Spleen (tissue), 11 donors: Measurements from ENCODE around the gene ATXN1. TPM values are rescaled to one million over a fixed set of nuclear protein-coding genes. Genes with fewer than 3 reads are reported as not detected.
A peak's percentile ranks its signal among the peaks of the same experiment; 100 is the strongest.

ENCODE experiments used
- DNase-seq: peaks from one replicate; pipeline ENCODE4 v3.0.0-alpha.2; 2020
- H3K27ac ChIP-seq, 8 donors: fragments of 200-600 bp; sonication (generic) in 7 of 8; 1 replicate in 4 of 8; 2 replicates in 4 of 8; pipeline versions ENCODE4 v1.5.0 to v1.8.0; 2016 to 2021; ENCODE audit warnings: inconsistent platforms in 4 of 8, mild to moderate bottlenecking in 4 of 8, moderate library complexity in 1 of 8
- H3K27me3 ChIP-seq, 7 donors: fragments of 200-600 bp; sonication (generic) in 6 of 7; replicated peaks in 1 of 7; 1 replicate in 4 of 7; 2 replicates in 3 of 7; pipeline versions ENCODE4 v1.5.0 to v1.8.0; 2016 to 2021; ENCODE audit warnings: inconsistent platforms in 3 of 7, mild to moderate bottlenecking in 1 of 7
- H3K36me3 ChIP-seq, 6 donors: fragments of 200-600 bp; sonication (generic) in 5 of 6; 1 replicate in 4 of 6; 2 replicates in 2 of 6; pipeline versions ENCODE4 v1.5.0 to v1.8.0; 2016 to 2021; ENCODE audit warnings: inconsistent platforms in 2 of 6
- H3K4me1 ChIP-seq, 6 donors: fragments of 200-600 bp; sonication (generic) in 5 of 6; 1 replicate in 3 of 6; 2 replicates in 3 of 6; pipeline versions ENCODE4 v1.5.0 to v1.8.0; 2016 to 2021; ENCODE audit warnings: inconsistent platforms in 3 of 6
- H3K4me3 ChIP-seq, 8 donors: fragments of 200-600 bp; sonication (generic) in 7 of 8; 1 replicate in 4 of 8; 2 replicates in 4 of 8; pipeline versions ENCODE4 v1.5.0 to v1.8.0; 2016 to 2021; ENCODE audit warnings: inconsistent platforms in 4 of 8, mild to moderate bottlenecking in 4 of 8, moderate library complexity in 2 of 8
- H3K9me3 ChIP-seq, 8 donors: fragments of 200-600 bp; sonication (generic) in 7 of 8; 1 replicate in 4 of 8; 2 replicates in 4 of 8; pipeline versions ENCODE4 v1.5.0 to v1.8.0; 2016 to 2021; ENCODE audit warnings: inconsistent platforms in 4 of 8
- POLR2A ChIP-seq, 3 donors: fragments of 450-650 bp; IDR thresholded peaks; one replicate each; pipeline ENCODE4 v1.5.1; 2017; ENCODE audit warnings: antibody characterized with exemption in 3 of 3, mild to moderate bottlenecking in 1 of 3
- POLR2AphosphoS5 ChIP-seq, 3 donors: sonication (generic); formaldehyde crosslinking; IDR thresholded peaks; one replicate each; pipeline ENCODE4 v1.5.1; 2017; ENCODE audit warnings: antibody characterized with exemption in 3 of 3
- WGBS, 5 donors: extraction: QIAGEN DNeasy Blood & Tissue Kit in 3 of 5; methylation state at CpG; one replicate each; pipeline versions ENCODE4 v1.1.5 to v1.1.7; 2013 to 2018; 5-methylcytosine and 5-hydroxymethylcytosine counted together
- intact Hi-C: fragments of 100-400 bp; cut with DNase I; formaldehyde crosslinking; loops from one replicate; pipeline ENCODE4 v1.15.0; 2023; ENCODE audit warnings: low total_unique reads
- polyA plus RNA-seq, 3 donors: library from polyadenylated mRNA; stranded (reverse); fragments of 200-250 nt; gene quantifications; one replicate each; pipeline ENCODE4 v1.2.1, GENCODE V29; 2013
- total RNA-seq, 7 donors: library from RNA; depleted of rRNA in 3 of 7; stranded (reverse); fragments of >200 nt in 3 of 7; fragmentation: NEBNext Ultra II Directional in 4 of 7; extraction: Animal tissue kit (Norgen Biotek cat#: 25700) in 4 of 7; gene quantifications; one replicate each; pipeline versions ENCODE4 v1.1.0 to v1.2.1, GENCODE V29; 2016 to 2021
- TF ChIP-seq, protein P1 (sequence below), 11 experiments: fragments of 200-600 bp in 7 of 11; fragments of 450-650 bp in 4 of 11; sonication (generic) in 4 of 11; IDR thresholded peaks in 8 of 11; conservative IDR thresholded peaks in 3 of 11; 1 replicate in 7 of 11; 2 replicates in 4 of 11; pipeline versions ENCODE4 v1.4.0 to v1.8.0; 2016 to 2021; ENCODE audit warnings: antibody characterized with exemption in 11 of 11, inconsistent platforms in 4 of 11, mild to moderate bottlenecking in 1 of 11
- donor health status: healthy with polysubstance abuse.
- donor health status: DM: no; HTN: no; CAD: no; lungs with moderate emphysema.
- donor health status: DM: no; HTN: no; CAD: no.
- donor health status: Bipolar disorder and iron deficiency.
- donor health status: healthy.
- donor health status: DM: no; HTN: no; CAD: no.
- donor health status: DM: yes; HTN: yes; CAD: no.

ATXN1 gene
- total and polyA plus RNA-seq, 10 donors, result 3.5 to 123 (median 73.9) TPM

DNA sequence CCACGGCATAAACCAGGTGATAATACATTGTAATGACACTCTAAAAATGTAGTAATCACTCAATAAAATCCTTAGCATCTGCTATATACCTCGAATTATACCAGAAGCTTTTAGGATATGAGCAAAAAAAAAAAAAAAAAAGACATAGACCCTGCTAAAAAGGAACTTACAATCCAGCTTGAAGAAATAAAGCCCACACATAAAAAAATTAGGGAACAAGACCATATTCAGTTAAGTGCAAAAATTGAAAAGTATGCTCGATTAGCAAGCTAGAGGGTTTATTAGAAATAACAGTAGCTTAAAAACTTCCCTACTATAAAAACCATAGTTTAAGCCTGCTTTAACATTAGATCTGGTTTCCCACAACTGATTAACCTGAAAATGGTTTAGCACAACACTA, 387.2 kb downstream of the ATXN1 start:
- H3K27ac ChIP-seq, result peak overlapping the region in 1 of 8 donors; percentile 19
- H3K36me3 ChIP-seq, result no peaks in the 10 kb centered on the region
- H3K9me3 ChIP-seq, result no peaks in the 10 kb centered on the region
- TF ChIP-seq POLR2AphosphoS5 (IDR thresholded peaks at IDR 0.05), result no peak
- TF ChIP-seq POLR2A (IDR thresholded peaks at IDR 0.05), result no peak
- TF ChIP-seq, protein P1, sequence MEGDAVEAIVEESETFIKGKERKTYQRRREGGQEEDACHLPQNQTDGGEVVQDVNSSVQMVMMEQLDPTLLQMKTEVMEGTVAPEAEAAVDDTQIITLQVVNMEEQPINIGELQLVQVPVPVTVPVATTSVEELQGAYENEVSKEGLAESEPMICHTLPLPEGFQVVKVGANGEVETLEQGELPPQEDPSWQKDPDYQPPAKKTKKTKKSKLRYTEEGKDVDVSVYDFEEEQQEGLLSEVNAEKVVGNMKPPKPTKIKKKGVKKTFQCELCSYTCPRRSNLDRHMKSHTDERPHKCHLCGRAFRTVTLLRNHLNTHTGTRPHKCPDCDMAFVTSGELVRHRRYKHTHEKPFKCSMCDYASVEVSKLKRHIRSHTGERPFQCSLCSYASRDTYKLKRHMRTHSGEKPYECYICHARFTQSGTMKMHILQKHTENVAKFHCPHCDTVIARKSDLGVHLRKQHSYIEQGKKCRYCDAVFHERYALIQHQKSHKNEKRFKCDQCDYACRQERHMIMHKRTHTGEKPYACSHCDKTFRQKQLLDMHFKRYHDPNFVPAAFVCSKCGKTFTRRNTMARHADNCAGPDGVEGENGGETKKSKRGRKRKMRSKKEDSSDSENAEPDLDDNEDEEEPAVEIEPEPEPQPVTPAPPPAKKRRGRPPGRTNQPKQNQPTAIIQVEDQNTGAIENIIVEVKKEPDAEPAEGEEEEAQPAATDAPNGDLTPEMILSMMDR (IDR thresholded peaks at IDR 0.05 in 8 of 11, conservative IDR thresholded peaks at IDR 0.05 in 3 of 11), result no peak
- no peak for DNase-seq
- WGBS, 5 donors, result 55 to 89% (median 72%) methylated on average over 3 of the region's 3 CpGs
- no peaks in the 10 kb centered on the region for H3K27me3 ChIP-seq
- no peak overlapping the region for H3K4me3 ChIP-seq
- intact Hi-C loops, result no loop called here
- H3K4me1 ChIP-seq, result peaks cover 0 to 43% (median 28%) of the 10 kb centered on the region in 6 donors

GRCh38 chr6:16372029-16372776, 389.1 kb downstream of the ATXN1 start:
- Histone ChIP-seq H3K36me3 (no peaks in the 10 kb centered on the region), H3K9me3 (no peaks in the 10 kb centered on the region), H3K27me3 (no peaks in the 10 kb centered on the region), H3K4me3 (no peak overlapping the region), H3K27ac (peak overlapping the region in 1 of 8 donors; percentile 12), H3K4me1 (peaks cover 0 to 47% (median 29%) of the 10 kb centered on the region in 6 donors)
- no peak for DNase-seq
- WGBS, 5 donors, result 83 to 100% (median 92%) methylated on average over 1 of the region's 1 CpG
- intact Hi-C loops, result no loop called here
- TF ChIP-seq POLR2AphosphoS5 (IDR thresholded peaks at IDR 0.05), result no peak
- TF ChIP-seq, protein P1 (IDR thresholded peaks at IDR 0.05 in 8 of 11, conservative IDR thresholded peaks at IDR 0.05 in 3 of 11), result no peak
- no peak for TF ChIP-seq POLR2A (IDR thresholded peaks at IDR 0.05)

DNA sequence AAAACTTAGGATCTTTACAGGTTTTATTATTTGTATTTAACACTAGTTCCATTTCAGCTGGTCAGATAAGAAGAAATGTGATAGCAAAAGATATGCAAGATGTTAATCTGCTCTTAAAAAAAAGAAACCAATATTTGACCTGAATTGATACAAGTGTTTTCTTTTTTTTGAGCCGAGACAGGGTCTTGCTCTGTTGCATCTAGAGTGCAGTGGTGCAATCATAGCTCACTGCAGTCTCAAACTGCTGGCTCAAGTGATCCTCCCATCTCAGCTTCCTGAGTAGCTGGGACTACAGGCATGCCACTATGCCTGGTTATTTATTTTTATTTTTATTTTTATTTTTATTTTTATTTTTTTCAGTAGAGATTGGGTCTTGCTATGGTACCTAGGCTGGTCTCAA, 389.9 kb downstream of the ATXN1 start:
- H3K27me3 ChIP-seq, result no peaks in the 10 kb centered on the region
- no peaks in the 10 kb centered on the region for H3K36me3 ChIP-seq
- H3K4me1 ChIP-seq, result peaks cover 0 to 52% (median 29%) of the 10 kb centered on the region in 6 donors
- H3K27ac ChIP-seq, result peak overlapping the region in 1 of 8 donors; percentile 12
- intact Hi-C loops, result no loop called here
- WGBS, 5 donors, result 57 to 78% (median 73%) methylated on average over 1 of the region's 1 CpG
- no peak for TF ChIP-seq POLR2A (IDR thresholded peaks at IDR 0.05)
- no peak for TF ChIP-seq POLR2AphosphoS5 (IDR thresholded peaks at IDR 0.05)
- TF ChIP-seq, protein P1 (IDR thresholded peaks at IDR 0.05 in 8 of 11, conservative IDR thresholded peaks at IDR 0.05 in 3 of 11), result no peak
- no peak for DNase-seq
- H3K4me3 ChIP-seq, result no peak overlapping the region
- no peaks in the 10 kb centered on the region for H3K9me3 ChIP-seq

DNA sequence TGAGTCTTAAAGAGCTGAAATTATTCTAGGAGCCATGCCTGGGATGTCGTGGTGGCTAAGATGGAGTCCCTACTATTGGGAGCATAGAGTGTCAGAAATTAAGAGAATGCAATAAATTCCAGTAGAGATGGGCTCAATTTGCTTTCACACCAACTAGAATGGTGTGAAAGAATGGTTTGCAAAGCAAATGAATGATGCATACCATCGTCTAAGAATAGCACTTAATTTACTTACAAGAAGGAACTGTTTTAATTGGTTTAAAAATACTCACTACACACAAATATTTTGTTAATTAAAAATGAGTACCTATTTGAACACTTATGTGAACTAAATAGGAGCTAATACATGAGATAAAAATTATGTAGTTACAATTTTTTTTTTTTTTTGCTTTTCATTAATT, 390.3 kb downstream of the ATXN1 start:
- no peaks in the 10 kb centered on the region for H3K9me3 ChIP-seq
- no peaks in the 10 kb centered on the region for H3K27me3 ChIP-seq
- WGBS, 5 donors, result 74 to 87% (median 77%) methylated on average over 2 of the region's 2 CpGs
- no peak for TF ChIP-seq POLR2AphosphoS5 (IDR thresholded peaks at IDR 0.05)
- TF ChIP-seq, protein P1 (IDR thresholded peaks at IDR 0.05 in 8 of 11, conservative IDR thresholded peaks at IDR 0.05 in 3 of 11), result no peak
- TF ChIP-seq POLR2A (IDR thresholded peaks at IDR 0.05), result no peak
- H3K4me1 ChIP-seq, result peaks cover 0 to 52% (median 28%) of the 10 kb centered on the region in 6 donors
- no peaks in the 10 kb centered on the region for H3K36me3 ChIP-seq
- no peak overlapping the region for H3K4me3 ChIP-seq
- intact Hi-C loops, result no loop called here
- peak overlapping the region in 1 of 8 donors; percentile 6 for H3K27ac ChIP-seq
- DNase-seq, result no peak
